Erythroblast (primary cell): Measurements from ENCODE around the gene IRF5.

Source experiments
- GATA1 ChIP-seq: IDR thresholded peaks from 2 replicates; pipeline ENCODE4 v1.6.1; 2011; ENCODE audit warnings: low read depth, mild to moderate bottlenecking, control low read depth, low read length, moderate library complexity
- POLR2A ChIP-seq: IDR thresholded peaks from 2 replicates; pipeline ENCODE4 v1.6.1; 2011; ENCODE audit warnings: mild to moderate bottlenecking, low read length

DNA sequence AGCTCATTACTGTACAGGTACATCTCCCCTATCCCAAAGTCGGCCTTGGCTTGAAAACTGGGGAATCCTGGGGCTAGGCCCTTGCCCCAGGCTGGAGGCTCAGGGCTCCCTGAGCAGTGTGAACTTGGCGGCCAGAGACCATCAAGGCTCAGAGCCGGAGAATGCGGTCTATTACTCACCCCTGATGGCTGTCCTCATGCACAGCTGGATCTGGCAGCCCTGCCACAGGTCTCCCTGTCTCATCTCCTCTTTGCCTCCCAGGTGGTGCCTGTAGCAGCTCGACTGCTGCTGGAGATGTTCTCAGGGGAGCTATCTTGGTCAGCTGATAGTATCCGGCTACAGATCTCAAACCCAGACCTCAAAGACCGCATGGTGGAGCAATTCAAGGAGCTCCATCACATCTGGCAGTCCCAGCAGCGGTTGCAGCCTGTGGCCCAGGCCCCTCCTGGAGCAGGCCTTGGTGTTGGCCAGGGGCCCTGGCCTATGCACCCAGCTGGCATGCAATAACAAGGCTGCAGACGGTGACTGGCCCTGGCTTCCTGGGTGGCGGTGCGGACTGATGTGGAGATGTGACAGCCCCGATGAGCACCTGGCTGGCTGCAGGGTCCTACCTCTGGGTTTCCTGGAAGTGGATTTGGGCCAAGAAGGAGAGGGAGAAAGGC, 10.7 kb downstream of the IRF5 start:
- TF ChIP-seq POLR2A, result no peak
- TF ChIP-seq GATA1, result no peak
